ENCODE results near the gene DISP2. TPM values are rescaled to one million over a fixed set of nuclear protein-coding genes. Genes with fewer than 3 reads are reported as not detected.
A peak's percentile ranks its signal among the peaks of the same experiment; 100 is the strongest.

The DISP2 gene
- total RNA-seq, 1 experiment from 2014 or later = 10.0 TPM

DNA sequence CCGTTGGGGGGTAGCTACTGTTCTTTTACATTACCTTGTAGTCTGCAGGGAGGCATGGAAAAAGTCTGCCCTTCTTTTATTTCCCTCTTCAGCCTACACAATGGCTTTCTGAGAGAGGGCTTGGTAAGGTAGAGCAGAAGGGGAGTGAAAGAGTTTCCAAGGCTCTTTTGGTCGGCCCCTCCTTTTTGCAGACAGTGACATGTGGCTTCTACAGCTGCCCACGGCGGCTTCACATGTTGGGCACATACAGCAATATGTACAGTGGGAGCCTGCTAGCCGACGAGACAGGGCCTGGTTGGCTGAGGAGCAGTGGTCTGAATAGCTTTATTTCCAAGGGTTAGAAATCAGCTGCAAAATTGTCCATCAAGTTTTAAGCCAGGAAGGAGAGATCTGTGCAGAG is 30.6 kb upstream of the DISP2 start:
- ATAC-seq = no peak
- H3K27ac ChIP-seq (ENCODE audit: low read length) = no peak overlapping the region
- no peaks in the 10 kb centered on the region for H3K36me3 ChIP-seq (ENCODE audit: control insufficient read depth, insufficient read depth, low read length)

DNA sequence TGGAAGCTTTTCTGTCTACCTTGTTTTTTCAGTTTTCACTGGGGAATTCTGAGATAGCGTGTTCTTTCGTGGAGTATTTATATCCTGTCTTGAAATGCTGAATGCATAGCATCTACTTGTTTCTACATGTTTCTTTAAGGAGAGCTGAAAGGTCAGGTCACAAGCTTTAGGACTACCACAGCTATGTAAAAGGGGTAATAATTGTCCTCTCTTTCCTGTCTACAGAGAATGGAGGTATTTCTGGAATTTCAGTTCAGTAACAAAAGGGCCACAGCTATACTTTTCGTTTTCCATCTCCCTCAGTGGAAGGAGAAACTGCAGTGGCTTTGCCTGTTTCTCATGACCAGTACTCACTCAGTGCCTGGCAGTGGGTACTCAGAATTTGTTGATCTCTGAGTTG is 29.8 kb upstream of the DISP2 start:
- TF ChIP-seq POLR2AphosphoS5 (IDR thresholded peaks at IDR 0.05; ENCODE audit: low read depth, low read length) (no peak), TCF7L2 (IDR thresholded peaks at IDR 0.05; ENCODE audit: low read depth, low read length) (no peak), SIN3A (IDR thresholded peaks at IDR 0.05; ENCODE audit: borderline replicate concordance, insufficient read depth, low read depth, low read length) (no peak)
- TF ChIP-seq, protein P1, sequence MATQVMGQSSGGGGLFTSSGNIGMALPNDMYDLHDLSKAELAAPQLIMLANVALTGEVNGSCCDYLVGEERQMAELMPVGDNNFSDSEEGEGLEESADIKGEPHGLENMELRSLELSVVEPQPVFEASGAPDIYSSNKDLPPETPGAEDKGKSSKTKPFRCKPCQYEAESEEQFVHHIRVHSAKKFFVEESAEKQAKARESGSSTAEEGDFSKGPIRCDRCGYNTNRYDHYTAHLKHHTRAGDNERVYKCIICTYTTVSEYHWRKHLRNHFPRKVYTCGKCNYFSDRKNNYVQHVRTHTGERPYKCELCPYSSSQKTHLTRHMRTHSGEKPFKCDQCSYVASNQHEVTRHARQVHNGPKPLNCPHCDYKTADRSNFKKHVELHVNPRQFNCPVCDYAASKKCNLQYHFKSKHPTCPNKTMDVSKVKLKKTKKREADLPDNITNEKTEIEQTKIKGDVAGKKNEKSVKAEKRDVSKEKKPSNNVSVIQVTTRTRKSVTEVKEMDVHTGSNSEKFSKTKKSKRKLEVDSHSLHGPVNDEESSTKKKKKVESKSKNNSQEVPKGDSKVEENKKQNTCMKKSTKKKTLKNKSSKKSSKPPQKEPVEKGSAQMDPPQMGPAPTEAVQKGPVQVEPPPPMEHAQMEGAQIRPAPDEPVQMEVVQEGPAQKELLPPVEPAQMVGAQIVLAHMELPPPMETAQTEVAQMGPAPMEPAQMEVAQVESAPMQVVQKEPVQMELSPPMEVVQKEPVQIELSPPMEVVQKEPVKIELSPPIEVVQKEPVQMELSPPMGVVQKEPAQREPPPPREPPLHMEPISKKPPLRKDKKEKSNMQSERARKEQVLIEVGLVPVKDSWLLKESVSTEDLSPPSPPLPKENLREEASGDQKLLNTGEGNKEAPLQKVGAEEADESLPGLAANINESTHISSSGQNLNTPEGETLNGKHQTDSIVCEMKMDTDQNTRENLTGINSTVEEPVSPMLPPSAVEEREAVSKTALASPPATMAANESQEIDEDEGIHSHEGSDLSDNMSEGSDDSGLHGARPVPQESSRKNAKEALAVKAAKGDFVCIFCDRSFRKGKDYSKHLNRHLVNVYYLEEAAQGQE (IDR thresholded peaks at IDR 0.05; ENCODE audit: insufficient read depth in 1 of 2, low read depth in 2 of 2, low read length in 1 of 2) = no peak
- TF ChIP-seq, protein P2, sequence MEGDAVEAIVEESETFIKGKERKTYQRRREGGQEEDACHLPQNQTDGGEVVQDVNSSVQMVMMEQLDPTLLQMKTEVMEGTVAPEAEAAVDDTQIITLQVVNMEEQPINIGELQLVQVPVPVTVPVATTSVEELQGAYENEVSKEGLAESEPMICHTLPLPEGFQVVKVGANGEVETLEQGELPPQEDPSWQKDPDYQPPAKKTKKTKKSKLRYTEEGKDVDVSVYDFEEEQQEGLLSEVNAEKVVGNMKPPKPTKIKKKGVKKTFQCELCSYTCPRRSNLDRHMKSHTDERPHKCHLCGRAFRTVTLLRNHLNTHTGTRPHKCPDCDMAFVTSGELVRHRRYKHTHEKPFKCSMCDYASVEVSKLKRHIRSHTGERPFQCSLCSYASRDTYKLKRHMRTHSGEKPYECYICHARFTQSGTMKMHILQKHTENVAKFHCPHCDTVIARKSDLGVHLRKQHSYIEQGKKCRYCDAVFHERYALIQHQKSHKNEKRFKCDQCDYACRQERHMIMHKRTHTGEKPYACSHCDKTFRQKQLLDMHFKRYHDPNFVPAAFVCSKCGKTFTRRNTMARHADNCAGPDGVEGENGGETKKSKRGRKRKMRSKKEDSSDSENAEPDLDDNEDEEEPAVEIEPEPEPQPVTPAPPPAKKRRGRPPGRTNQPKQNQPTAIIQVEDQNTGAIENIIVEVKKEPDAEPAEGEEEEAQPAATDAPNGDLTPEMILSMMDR (IDR thresholded peaks at IDR 0.05) = no peak
- Histone ChIP-seq H3K9me3 (ENCODE audit: control insufficient read depth, insufficient read depth, low read depth, low read length) (no peaks in the 10 kb centered on the region), H3K36me3 (ENCODE audit: control insufficient read depth, insufficient read depth, low read length) (no peaks in the 10 kb centered on the region), H3K27ac (ENCODE audit: low read length) (peak overlapping the region; percentile 7; the same call in 1 of the 2 replicates), H3K27me3 (ENCODE audit: control insufficient read depth, insufficient read depth, low read length) (no peaks in the 10 kb centered on the region), H3K4me3 (ENCODE audit: low read depth in 2 of 2, low read length in 2 of 2) (no peak overlapping the region), H3K4me1 (ENCODE audit: control insufficient read depth, insufficient read depth, low read length) (peaks cover 20% of the 10 kb centered on the region)
- in situ Hi-C loops (cut with HindIII; ENCODE audit: low pct_unique_long_range_greater_than_20kb, low sequenced_read_pairs) = no loop called here
- ChIA-PET POLR2A (interaction anchor here (0.9 kb wide), 1 partner anchor 11 kb away, joined by 4 read pairs; no protein-coding TSS in a partner anchor), CTCF (interaction anchor here (2.6 kb wide), 1 partner anchor 10 kb away, joined by 10 read pairs; no protein-coding TSS in a partner anchor)
- BruUV-seq (replicated peaks) = no TSS peak
- intact Hi-C loops (cut with micrococcal nuclease; ENCODE audit: unreplicated experiment) = no loop called here
- ATAC-seq (no peak), DNase-seq (ENCODE audit: low read depth, low spot score) (no peak)

More for the DNA sequence above, 30.6 kb upstream of the DISP2 start:
- no peaks in the 10 kb centered on the region for H3K27me3 ChIP-seq (ENCODE audit: control insufficient read depth, insufficient read depth, low read length)
- intact Hi-C loops (cut with micrococcal nuclease; ENCODE audit: unreplicated experiment) = no loop called here
- H3K9me3 ChIP-seq (ENCODE audit: control insufficient read depth, insufficient read depth, low read depth, low read length) = no peaks in the 10 kb centered on the region
- in situ Hi-C loops (cut with HindIII; ENCODE audit: low pct_unique_long_range_greater_than_20kb, low sequenced_read_pairs) = no loop called here
- no TSS peak for BruUV-seq (replicated peaks)
- no peak overlapping the region for H3K4me3 ChIP-seq (ENCODE audit: low read depth in 2 of 2, low read length in 2 of 2)
- TF ChIP-seq POLR2AphosphoS5 (IDR thresholded peaks at IDR 0.05; ENCODE audit: low read depth, low read length) = no peak
- TF ChIP-seq TCF7L2 (IDR thresholded peaks at IDR 0.05; ENCODE audit: low read depth, low read length) = no peak
- TF ChIP-seq, protein P1 (IDR thresholded peaks at IDR 0.05; ENCODE audit: insufficient read depth in 1 of 2, low read depth in 2 of 2, low read length in 1 of 2) = no peak
- TF ChIP-seq SIN3A (IDR thresholded peaks at IDR 0.05; ENCODE audit: borderline replicate concordance, insufficient read depth, low read depth, low read length) = no peak
- TF ChIP-seq, protein P2 (IDR thresholded peaks at IDR 0.05) = no peak
- DNase-seq (ENCODE audit: low read depth, low spot score) = no peak
- peaks cover 25% of the 10 kb centered on the region for H3K4me1 ChIP-seq (ENCODE audit: control insufficient read depth, insufficient read depth, low read length)
- ChIA-PET CTCF (interaction anchor here (2.6 kb wide), 1 partner anchor 11 kb away, joined by 10 read pairs; no protein-coding TSS in a partner anchor), POLR2A (interaction anchor here (0.9 kb wide), 1 partner anchor 12 kb away, joined by 4 read pairs; no protein-coding TSS in a partner anchor)

All from Panc1 (cell line).